ENCODE data around the gene KRTAP10-11. TPM values are rescaled to one million over a fixed set of nuclear protein-coding genes. Genes with fewer than 3 reads are reported as not detected.
"Not testable (repeated sequence)": the region's sequence is repeated elsewhere in the genome, so short reads cannot be mapped to it uniquely, and the experiment has no call there.

The KRTAP10-11 gene
- not detected for polyA plus RNA-seq (2013, experiment 1 of 2)
- not detected for polyA plus RNA-seq (2013, experiment 2 of 2)

- not testable (repeated sequence) for H3K9me3 ChIP-seq (replicated peaks in 1 of 2; ENCODE audit: control insufficient read depth in 2 of 2, insufficient read depth in 1 of 2, low read depth in 1 of 2, low read length in 2 of 2); H2BK120ac ChIP-seq (ENCODE audit: low read depth, low read length); H3K36me3 ChIP-seq (replicated peaks in 1 of 2; ENCODE audit: control insufficient read depth in 2 of 2, insufficient read depth in 2 of 2, low read length in 2 of 2); H2BK5ac ChIP-seq (ENCODE audit: low read length); H3K4me1 ChIP-seq (ENCODE audit: control insufficient read depth in 2 of 2, insufficient read depth in 1 of 2, low read depth in 1 of 2, low read length in 2 of 2); H2AFZ ChIP-seq (ENCODE audit: low read length); H3K4me3 ChIP-seq (ENCODE audit: low read length in 2 of 2); H3K4me2 ChIP-seq (ENCODE audit: insufficient read depth, low read length, poor library complexity, severe bottlenecking); H3K27ac ChIP-seq (replicated peaks; ENCODE audit: low read length); H3K79me1 ChIP-seq (ENCODE audit: low read depth, low read length); DNase-seq (ENCODE audit: low spot score)
- WGBS, 2 donors (ENCODE audit: extremely low coverage in 2 of 2, insufficient read length in 2 of 2, insufficient replicate concordance in 1 of 2) = no CpG with 5 or more reads among the region's 21 CpGs
- Histone ChIP-seq H3K9ac (ENCODE audit: low read depth, low read length, poor library complexity) (peak within 1 kb of the TSS; percentile 73), H3K14ac (ENCODE audit: low read length) (peak within 1 kb of the TSS; percentile 92), H4K91ac (ENCODE audit: low read depth, low read length, poor library complexity) (peak within 1 kb of the TSS; percentile 66), H2AK5ac (ENCODE audit: low read depth, low read length) (peak within 1 kb of the TSS; percentile 74), H3K27me3 (ENCODE audit: control insufficient read depth in 3 of 3, insufficient read depth in 3 of 3, low read depth in 1 of 3, low read length in 3 of 3) (peaks cover 0 to 15% (median 0%) of the 10 kb centered on the region in 3 experiments), H2BK12ac (ENCODE audit: low read length) (peak within 1 kb of the TSS; percentile 97), H3K4ac (ENCODE audit: low read length) (peak within 1 kb of the TSS; percentile 41), H4K8ac (ENCODE audit: low read depth, low read length) (peak within 1 kb of the TSS; percentile 50), H3K23ac (ENCODE audit: low read depth, low read length, poor library complexity) (peak within 1 kb of the TSS; percentile 58), H2BK15ac (ENCODE audit: low read length) (peak within 1 kb of the TSS; percentile 72), H3K18ac (ENCODE audit: low read length) (peak within 1 kb of the TSS; percentile 91)
Observed at GRCh38 chr21:44646366-44647221, at the start of gene KRTAP10-11. TSS of gene KRTAP10-11 (plus strand) at chr21:44646414. CDS start at chr21:44646459, 45 bp downstream.

GRCh38 chr21:44598061-44598460 lies 48.2 kb upstream of the KRTAP10-11 start:
- Histone ChIP-seq H3K18ac (ENCODE audit: low read length) (no peak overlapping the region), H2AK5ac (ENCODE audit: low read depth, low read length) (no peak overlapping the region), H3K27me3 (ENCODE audit: control insufficient read depth in 3 of 3, insufficient read depth in 3 of 3, low read depth in 1 of 3, low read length in 3 of 3) (no peaks in the 10 kb centered on the region), H3K9me3 (replicated peaks in 1 of 2; ENCODE audit: control insufficient read depth in 2 of 2, insufficient read depth in 1 of 2, low read depth in 1 of 2, low read length in 2 of 2) (peaks cover 2 to 4% of the 10 kb centered on the region in 2 donors), H3K4ac (ENCODE audit: low read length) (no peak overlapping the region), H2BK5ac (ENCODE audit: low read length) (no peak overlapping the region), H2BK15ac (ENCODE audit: low read length) (no peak overlapping the region), H3K36me3 (replicated peaks in 1 of 2; ENCODE audit: control insufficient read depth in 2 of 2, insufficient read depth in 2 of 2, low read length in 2 of 2) (no peaks in the 10 kb centered on the region), H2BK12ac (ENCODE audit: low read length) (no peak overlapping the region), H3K79me1 (ENCODE audit: low read depth, low read length) (no peaks in the 10 kb centered on the region), H3K27ac (replicated peaks; ENCODE audit: low read length) (peak overlapping the region; percentile 71), H3K23ac (ENCODE audit: low read depth, low read length, poor library complexity) (no peak overlapping the region), H2BK120ac (ENCODE audit: low read depth, low read length) (no peak overlapping the region), H4K91ac (ENCODE audit: low read depth, low read length, poor library complexity) (no peak overlapping the region), H3K4me2 (ENCODE audit: insufficient read depth, low read length, poor library complexity, severe bottlenecking) (no peak overlapping the region), H3K9ac (ENCODE audit: low read depth, low read length, poor library complexity) (no peak overlapping the region), H2AFZ (ENCODE audit: low read length) (peak overlapping the region; percentile 14), H3K14ac (ENCODE audit: low read length) (no peak overlapping the region), H3K4me3 (ENCODE audit: low read length in 2 of 2) (no peak overlapping the region), H3K4me1 (ENCODE audit: control insufficient read depth in 2 of 2, insufficient read depth in 1 of 2, low read depth in 1 of 2, low read length in 2 of 2) (peaks cover 1 to 7% of the 10 kb centered on the region in 2 donors), H4K8ac (ENCODE audit: low read depth, low read length) (no peak overlapping the region)
- WGBS, 2 donors (ENCODE audit: extremely low coverage in 2 of 2, insufficient read length in 2 of 2, insufficient replicate concordance in 1 of 2) = no CpG with 5 or more reads among the region's 11 CpGs
- peak; percentile 29 for DNase-seq (ENCODE audit: low spot score)

- Histone ChIP-seq H3K23ac (ENCODE audit: low read depth, low read length, poor library complexity) (no peak overlapping the region), H3K14ac (ENCODE audit: low read length) (no peak overlapping the region), H3K4me3 (ENCODE audit: low read length in 2 of 2) (no peak overlapping the region), H2BK5ac (ENCODE audit: low read length) (no peak overlapping the region), H3K4ac (ENCODE audit: low read length) (no peak overlapping the region), H3K4me2 (ENCODE audit: insufficient read depth, low read length, poor library complexity, severe bottlenecking) (no peak overlapping the region), H3K4me1 (ENCODE audit: control insufficient read depth in 2 of 2, insufficient read depth in 1 of 2, low read depth in 1 of 2, low read length in 2 of 2) (peaks cover 1% of the 10 kb centered on the region in 2 donors), H3K27me3 (ENCODE audit: control insufficient read depth in 3 of 3, insufficient read depth in 3 of 3, low read depth in 1 of 3, low read length in 3 of 3) (peaks cover 0 to 4% (median 0%) of the 10 kb centered on the region in 3 experiments), H4K91ac (ENCODE audit: low read depth, low read length, poor library complexity) (peak overlapping the region; percentile 94), H3K9me3 (replicated peaks in 1 of 2; ENCODE audit: control insufficient read depth in 2 of 2, insufficient read depth in 1 of 2, low read depth in 1 of 2, low read length in 2 of 2) (peaks cover 4 to 5% of the 10 kb centered on the region in 2 donors), H3K36me3 (replicated peaks in 1 of 2; ENCODE audit: control insufficient read depth in 2 of 2, insufficient read depth in 2 of 2, low read length in 2 of 2) (no peaks in the 10 kb centered on the region), H3K79me1 (ENCODE audit: low read depth, low read length) (no peaks in the 10 kb centered on the region), H3K9ac (ENCODE audit: low read depth, low read length, poor library complexity) (no peak overlapping the region), H2BK15ac (ENCODE audit: low read length) (no peak overlapping the region), H2AK5ac (ENCODE audit: low read depth, low read length) (no peak overlapping the region), H3K18ac (ENCODE audit: low read length) (peak overlapping the region; percentile 89), H3K27ac (replicated peaks; ENCODE audit: low read length) (peak overlapping the region; percentile 22), H2BK12ac (ENCODE audit: low read length) (peak overlapping the region; percentile 41), H4K8ac (ENCODE audit: low read depth, low read length) (no peak overlapping the region), H2BK120ac (ENCODE audit: low read depth, low read length) (no peak overlapping the region), H2AFZ (ENCODE audit: low read length) (no peak overlapping the region)
- DNase-seq (ENCODE audit: low spot score) = no peak
- WGBS, 2 donors (ENCODE audit: extremely low coverage in 2 of 2, insufficient read length in 2 of 2, insufficient replicate concordance in 1 of 2) = no CpG with 5 or more reads among the region's 8 CpGs
Observed at GRCh38 chr21:44599264-44600029, 46.8 kb upstream of the KRTAP10-11 start.
